Renal pelvis (tissue), 3 donors: ENCODE data around the gene FBP2. TPM values are rescaled to one million over a fixed set of nuclear protein-coding genes. Genes with fewer than 3 reads are reported as not detected.

Experiments used
- polyA plus RNA-seq, 3 donors: library from polyadenylated mRNA; unstranded; fragments of 120-200 nt; gene quantifications; one replicate each; pipeline ENCODE4 v1.2.1, GENCODE V29; 2013; ENCODE audit not compliant: insufficient read length in 3 of 3

Gene FBP2
- polyA plus RNA-seq, 3 donors, result 0.16 to 0.18 TPM; not detected in 1

Other genes with a start within 250 kb of the FBP2 start
- gene PCAT7, start 38.7 kb downstream of the FBP2 start, polyA plus RNA-seq, result under 1 TPM; 0.31 to 0.48 (median 0.41) TPM
- gene FBP1, start 45.7 kb upstream of the FBP2 start, polyA plus RNA-seq, result 10 to 100 TPM; 50.7 to 57.4 (median 55.0) TPM
- gene AOPEP, start 132.9 kb upstream of the FBP2 start, polyA plus RNA-seq, result 10 to 100 TPM; 57.9 to 61.7 (median 59.4) TPM